Measurements from ENCODE around the gene PANK4. TPM values are rescaled to one million over a fixed set of nuclear protein-coding genes. Genes with fewer than 3 reads are reported as not detected.

The PANK4 gene
- total RNA-seq, 4 donors from 2014 or later: 22.5 to 48.9 (median 37.9) TPM

DNA sequence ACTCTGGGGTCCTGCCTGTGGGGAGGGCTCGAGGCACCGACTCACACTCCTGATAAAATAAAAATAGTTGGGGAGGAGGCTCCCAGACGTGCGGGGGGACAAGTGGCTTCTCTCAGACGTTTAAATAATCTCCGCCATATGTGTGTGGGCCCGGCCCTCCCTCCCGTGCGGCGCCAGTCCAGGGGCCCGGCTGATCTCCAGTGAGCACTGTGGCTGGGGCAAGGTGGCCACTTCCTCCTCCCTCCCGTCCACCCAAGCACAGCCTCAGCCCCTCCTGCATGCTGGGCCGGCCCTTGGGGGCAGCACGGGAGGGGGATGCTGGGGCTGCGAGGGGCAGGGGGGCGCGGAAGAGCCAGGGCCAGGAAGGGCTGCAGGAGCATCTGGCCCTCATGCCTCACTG, 54.3 kb downstream of the PANK4 start:
- Histone ChIP-seq H3K27me3 (peaks cover 0 to 82% (median 6%) of the 10 kb centered on the region in 4 donors), H3K4me1 (peaks cover 0 to 6% (median 2%) of the 10 kb centered on the region in 4 donors), H3K9me3 (no peaks in the 10 kb centered on the region), H3K4me3 (no peak overlapping the region), H3K27ac (replicated peaks in 1 of 4) (no peak overlapping the region), H3K36me3 (no peaks in the 10 kb centered on the region)
- no peak for DNase-seq (ENCODE audit: extremely low spot score)
- intact Hi-C loops (cut with DNase I): no loop called here
- TF ChIP-seq POLR2AphosphoS5 (IDR thresholded peaks at IDR 0.05) (no peak), POLR2A (IDR thresholded peaks at IDR 0.05; ENCODE audit: low read depth) (no peak), EP300 (IDR thresholded peaks at IDR 0.05) (no peak)
- TF ChIP-seq, protein P1, sequence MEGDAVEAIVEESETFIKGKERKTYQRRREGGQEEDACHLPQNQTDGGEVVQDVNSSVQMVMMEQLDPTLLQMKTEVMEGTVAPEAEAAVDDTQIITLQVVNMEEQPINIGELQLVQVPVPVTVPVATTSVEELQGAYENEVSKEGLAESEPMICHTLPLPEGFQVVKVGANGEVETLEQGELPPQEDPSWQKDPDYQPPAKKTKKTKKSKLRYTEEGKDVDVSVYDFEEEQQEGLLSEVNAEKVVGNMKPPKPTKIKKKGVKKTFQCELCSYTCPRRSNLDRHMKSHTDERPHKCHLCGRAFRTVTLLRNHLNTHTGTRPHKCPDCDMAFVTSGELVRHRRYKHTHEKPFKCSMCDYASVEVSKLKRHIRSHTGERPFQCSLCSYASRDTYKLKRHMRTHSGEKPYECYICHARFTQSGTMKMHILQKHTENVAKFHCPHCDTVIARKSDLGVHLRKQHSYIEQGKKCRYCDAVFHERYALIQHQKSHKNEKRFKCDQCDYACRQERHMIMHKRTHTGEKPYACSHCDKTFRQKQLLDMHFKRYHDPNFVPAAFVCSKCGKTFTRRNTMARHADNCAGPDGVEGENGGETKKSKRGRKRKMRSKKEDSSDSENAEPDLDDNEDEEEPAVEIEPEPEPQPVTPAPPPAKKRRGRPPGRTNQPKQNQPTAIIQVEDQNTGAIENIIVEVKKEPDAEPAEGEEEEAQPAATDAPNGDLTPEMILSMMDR (IDR thresholded peaks at IDR 0.05): no peak
- 39% methylated on average over 3 of the region's 17 CpGs for whole genome bisulfite sequencing

GRCh38 chr1:2471587-2472001, 54.8 kb downstream of the PANK4 start:
- Histone ChIP-seq H3K4me1 (peaks cover 0 to 11% (median 4%) of the 10 kb centered on the region in 4 donors), H3K27me3 (peaks cover 0 to 82% (median 12%) of the 10 kb centered on the region in 4 donors), H3K9me3 (no peaks in the 10 kb centered on the region), H3K27ac (replicated peaks in 1 of 4) (no peak overlapping the region), H3K36me3 (no peaks in the 10 kb centered on the region), H3K4me3 (no peak overlapping the region)
- WGBS: 85% methylated on average over 11 of the region's 15 CpGs
- no peak for TF ChIP-seq POLR2AphosphoS5 (IDR thresholded peaks at IDR 0.05)
- TF ChIP-seq POLR2A (IDR thresholded peaks at IDR 0.05; ENCODE audit: low read depth): no peak
- TF ChIP-seq, protein P1 (IDR thresholded peaks at IDR 0.05): no peak
- no peak for TF ChIP-seq EP300 (IDR thresholded peaks at IDR 0.05)
- DNase-seq (ENCODE audit: extremely low spot score): no peak
- intact Hi-C loops (cut with DNase I): no loop called here

DNA sequence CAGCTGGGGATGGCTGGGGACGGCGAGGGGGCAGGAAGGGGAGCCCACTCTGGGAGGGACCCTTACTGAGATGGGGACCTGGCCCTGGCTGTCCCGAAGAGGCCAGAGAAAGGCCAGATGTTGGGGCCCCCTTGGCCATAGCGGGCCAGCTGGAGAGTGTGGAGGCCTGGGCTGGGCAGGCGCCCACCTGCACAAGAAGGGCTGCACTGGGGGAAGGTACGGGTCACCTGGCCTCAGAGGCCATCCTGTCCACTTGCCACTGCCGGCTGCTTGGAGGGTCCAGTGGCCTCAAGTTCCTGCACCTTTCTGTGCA, 55.3 kb downstream of the PANK4 start:
- DNase-seq (ENCODE audit: extremely low spot score): no peak
- H3K4me3 ChIP-seq: no peak overlapping the region
- TF ChIP-seq, protein P1 (IDR thresholded peaks at IDR 0.05): no peak
- TF ChIP-seq POLR2AphosphoS5 (IDR thresholded peaks at IDR 0.05) (no peak), EP300 (IDR thresholded peaks at IDR 0.05) (no peak), POLR2A (IDR thresholded peaks at IDR 0.05; ENCODE audit: low read depth) (no peak)
- H3K27me3 ChIP-seq: peaks cover 0 to 82% (median 14%) of the 10 kb centered on the region in 4 donors
- peaks cover 0 to 12% (median 4%) of the 10 kb centered on the region in 4 donors for H3K4me1 ChIP-seq
- no peak overlapping the region for H3K27ac ChIP-seq (replicated peaks in 1 of 4)
- intact Hi-C loops (cut with DNase I): no loop called here
- no peaks in the 10 kb centered on the region for H3K9me3 ChIP-seq
- no peaks in the 10 kb centered on the region for H3K36me3 ChIP-seq
- 61% methylated on average over 4 of the region's 7 CpGs for WGBS

- DNase-seq (ENCODE audit: extremely low spot score): no peak
- intact Hi-C loops (cut with DNase I): no loop called here
- TF ChIP-seq POLR2A (IDR thresholded peaks at IDR 0.05; ENCODE audit: low read depth) (no peak), EP300 (IDR thresholded peaks at IDR 0.05) (no peak), POLR2AphosphoS5 (IDR thresholded peaks at IDR 0.05) (no peak)
- TF ChIP-seq, protein P1 (IDR thresholded peaks at IDR 0.05): no peak
- 25% methylated on average over 11 of the region's 27 CpGs for WGBS
- Histone ChIP-seq H3K27ac (replicated peaks in 1 of 4) (no peak overlapping the region), H3K9me3 (no peaks in the 10 kb centered on the region), H3K4me3 (no peak overlapping the region), H3K36me3 (no peaks in the 10 kb centered on the region), H3K27me3 (peaks cover 0 to 85% (median 14%) of the 10 kb centered on the region in 4 donors), H3K4me1 (peaks cover 0 to 12% (median 4%) of the 10 kb centered on the region in 4 donors)
These were observed 55.9 kb downstream of the PANK4 start for GRCh38 chr1:2470290-2471158.

Data from esophagus muscularis mucosa (tissue), 4 donors.